Kidney epithelial cell (primary cell): Measurements from ENCODE around the gene AFM. TPM values are rescaled to one million over a fixed set of nuclear protein-coding genes. Genes with fewer than 3 reads are reported as not detected.

ENCODE experiments used
- DNase-seq: peaks from one replicate; pipeline ENCODE4 v3.0.0-alpha.2; 2010; ENCODE audit warnings: low read depth
- H3K27me3 ChIP-seq: 2 replicates; pipeline ENCODE4 v1.6.0; 2011; ENCODE audit warnings: low read length; ENCODE audit not compliant: control insufficient read depth, insufficient read depth
- H3K36me3 ChIP-seq: 2 replicates; pipeline ENCODE4 v1.5.1; 2011; ENCODE audit warnings: low read length; ENCODE audit not compliant: control insufficient read depth, insufficient read depth
- H3K4me3 ChIP-seq: 2 replicates; pipeline ENCODE4 v1.5.1; 2011; ENCODE audit warnings: low read depth, mild to moderate bottlenecking, control low read depth, low read length
- CTCF ChIP-seq: IDR thresholded peaks from 2 replicates; pipeline ENCODE4 v1.5.1; 2011; ENCODE audit warnings: mild to moderate bottlenecking, moderate library complexity, low read length, control low read depth, inconsistent platforms; ENCODE audit not compliant: insufficient read depth, poor library complexity, severe bottlenecking
- total RNA-seq: library from RNA; depleted of rRNA; stranded (reverse); fragments of >200 nt; gene quantifications from 2 replicates; pipeline ENCODE4 v1.2.3, GENCODE V29; 2015

AFM gene
- total RNA-seq, 1 donor from 2014 or later, result not detected

GRCh38 chr4:73451981-73452747 lies 29.4 kb upstream of the AFM start:
- Histone ChIP-seq H3K27me3 (no peaks in the 10 kb centered on the region), H3K36me3 (no peaks in the 10 kb centered on the region), H3K4me3 (no peak overlapping the region)
- DNase-seq, result no peak
- no peak for TF ChIP-seq CTCF

GRCh38 chr4:73452953-73453700 lies 28.4 kb upstream of the AFM start:
- TF ChIP-seq CTCF, result no peak
- Histone ChIP-seq H3K36me3 (no peaks in the 10 kb centered on the region), H3K27me3 (no peaks in the 10 kb centered on the region), H3K4me3 (no peak overlapping the region)
- no peak for DNase-seq

DNA sequence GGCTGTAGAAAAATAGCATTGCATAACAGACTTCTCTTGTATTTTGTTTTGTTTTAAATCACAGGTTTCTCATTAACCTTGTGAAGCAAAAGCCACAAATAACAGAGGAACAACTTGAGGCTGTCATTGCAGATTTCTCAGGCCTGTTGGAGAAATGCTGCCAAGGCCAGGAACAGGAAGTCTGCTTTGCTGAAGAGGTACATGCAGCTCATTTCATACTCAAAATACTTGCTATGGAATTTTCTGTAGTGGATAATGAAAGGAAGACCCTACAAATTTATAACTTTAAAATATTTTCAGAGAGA lies 27.9 kb upstream of the AFM start:
- no peaks in the 10 kb centered on the region for H3K27me3 ChIP-seq
- no peak for TF ChIP-seq CTCF
- no peak overlapping the region for H3K4me3 ChIP-seq
- H3K36me3 ChIP-seq, result no peaks in the 10 kb centered on the region
- DNase-seq, result no peak

DNA sequence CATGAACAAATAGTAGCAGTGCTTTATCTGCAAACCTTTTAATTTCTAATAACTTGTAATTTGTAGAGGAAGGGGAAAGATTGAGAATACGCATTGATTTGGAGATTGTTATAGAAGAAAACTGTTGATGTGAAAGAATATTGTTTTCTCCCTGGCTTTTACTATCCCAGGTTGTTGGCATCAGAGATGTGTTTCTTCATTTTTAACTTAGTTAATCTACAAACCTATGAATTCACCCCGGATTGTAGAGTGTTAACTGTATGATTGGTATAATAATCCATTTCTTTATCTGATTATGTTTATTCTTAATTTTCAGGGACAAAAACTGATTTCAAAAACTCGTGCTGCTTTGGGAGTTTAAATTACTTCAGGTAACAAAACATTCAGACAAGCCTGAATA lies 26.6 kb upstream of the AFM start:
- Histone ChIP-seq H3K27me3 (no peaks in the 10 kb centered on the region), H3K4me3 (no peak overlapping the region), H3K36me3 (no peaks in the 10 kb centered on the region)
- DNase-seq, result no peak
- no peak for TF ChIP-seq CTCF

DNA sequence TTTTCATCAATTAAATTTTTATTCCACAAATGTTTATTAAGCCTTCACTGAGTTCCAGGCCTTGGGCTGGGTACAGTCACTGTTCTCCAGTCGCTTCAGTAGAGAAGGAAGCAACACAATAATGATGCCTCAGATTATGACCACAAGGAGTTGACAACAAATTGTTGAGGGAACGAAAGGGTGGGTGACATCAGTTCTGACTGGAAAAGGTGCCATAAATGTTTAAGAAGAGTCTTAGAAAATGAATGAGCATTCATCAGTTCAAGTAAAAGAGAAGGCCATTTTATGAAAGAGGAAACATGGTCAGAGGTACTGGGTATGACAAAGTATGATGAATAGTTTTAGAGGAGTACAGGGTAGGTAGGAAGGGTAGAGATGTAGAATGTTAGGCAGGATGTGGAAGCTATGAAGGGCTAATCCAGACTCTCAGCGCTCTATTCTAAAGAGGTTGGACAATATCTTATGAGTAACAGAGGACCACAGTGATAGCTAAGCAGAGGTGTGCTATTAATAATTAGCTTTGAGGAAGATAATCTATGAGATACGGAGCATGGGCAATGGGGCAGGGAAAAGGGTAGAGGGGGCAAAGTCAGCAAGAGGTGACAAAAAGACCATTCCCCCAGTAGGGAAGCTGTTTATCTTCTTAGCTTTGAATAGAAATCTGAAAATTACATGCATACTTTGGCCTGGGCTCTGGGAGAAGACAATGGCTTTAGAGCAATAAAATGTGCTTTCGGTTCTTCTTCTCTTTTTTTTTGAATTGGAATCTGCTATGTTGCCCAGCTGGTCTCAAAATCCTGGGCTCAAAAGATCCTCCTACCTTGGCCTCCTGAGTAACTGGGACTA lies 25.1 kb upstream of the AFM start:
- Histone ChIP-seq H3K27me3 (no peaks in the 10 kb centered on the region), H3K36me3 (no peaks in the 10 kb centered on the region), H3K4me3 (no peak overlapping the region)
- TF ChIP-seq CTCF, result no peak
- DNase-seq, result no peak
